Kidney tubule cell (primary cell): ENCODE results near the gene TMEM170A.
A peak's percentile ranks its signal among the peaks of the same experiment; 100 is the strongest.

Source experiments
- DNase-seq: peaks from one replicate; pipeline ENCODE4 v3.0.0-alpha.2; 2018; ENCODE audit warnings: low spot score

Gene TMEM170A

GRCh38 chr16:75452464-75453190, 11.9 kb downstream of the TMEM170A start:
- no peak for DNase-seq

GRCh38 chr16:75446416-75446815, 18.1 kb downstream of the TMEM170A start:
- DNase-seq = no peak

- no peak for DNase-seq
Observed at GRCh38 chr16:75445298-75445697, 19.2 kb downstream of the TMEM170A start.

- no peak for DNase-seq
Observed at GRCh38 chr16:75443298-75443697, 21.2 kb downstream of the TMEM170A start.

GRCh38 chr16:75433732-75434413, 30.6 kb downstream of the TMEM170A start:
- peak; percentile 92 for DNase-seq

GRCh38 chr16:75432828-75433731, 31.4 kb downstream of the TMEM170A start, which contains the start of gene CFDP1:
CFDP1 (minus strand) TSS chr16:75433503; CDS start chr16:75433352, 151 bp downstream.
- DNase-seq = peak; percentile 95

- no peak for DNase-seq
Observed at GRCh38 chr16:75429621-75430403, 34.7 kb downstream of the TMEM170A start.

GRCh38 chr16:75426524-75426923, 38.0 kb downstream of the TMEM170A start:
- DNase-seq = peak; percentile 64

GRCh38 chr16:75424105-75424762, 40.3 kb downstream of the TMEM170A start:
- peak; percentile 58 for DNase-seq

GRCh38 chr16:75423723-75424104, 40.8 kb downstream of the TMEM170A start:
- peak; percentile 26 for DNase-seq

- DNase-seq = no peak
Observed at GRCh38 chr16:75421820-75422126, 42.7 kb downstream of the TMEM170A start.

GRCh38 chr16:75420987-75421819, 43.3 kb downstream of the TMEM170A start:
- peak; percentile 78 for DNase-seq

GRCh38 chr16:75416904-75417565, 47.5 kb downstream of the TMEM170A start:
- no peak for DNase-seq

GRCh38 chr16:75415169-75415905, 49.2 kb downstream of the TMEM170A start:
- DNase-seq = no peak

GRCh38 chr16:75413951-75414350, 50.5 kb downstream of the TMEM170A start:
- no peak for DNase-seq

- no peak for DNase-seq
Observed at GRCh38 chr16:75406943-75407342, 57.5 kb downstream of the TMEM170A start.

- DNase-seq = peak; percentile 62
Observed at GRCh38 chr16:75402821-75403475, 61.5 kb downstream of the TMEM170A start.

GRCh38 chr16:75402159-75402820, 62.2 kb downstream of the TMEM170A start:
- DNase-seq = peak; percentile 72
